ENCODE results near the gene CLCN1.
A peak's percentile ranks its signal among the peaks of the same experiment; 100 is the strongest.

- TF ChIP-seq CTCF (IDR thresholded peaks at IDR 0.05; ENCODE audit: low read depth, low read length) = no peak
- no peak for TF ChIP-seq POLR2A (IDR thresholded peaks at IDR 0.05; ENCODE audit: extremely low read depth, insufficient read length)
- TF ChIP-seq, protein P1, sequence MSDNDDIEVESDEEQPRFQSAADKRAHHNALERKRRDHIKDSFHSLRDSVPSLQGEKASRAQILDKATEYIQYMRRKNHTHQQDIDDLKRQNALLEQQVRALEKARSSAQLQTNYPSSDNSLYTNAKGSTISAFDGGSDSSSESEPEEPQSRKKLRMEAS (IDR thresholded peaks at IDR 0.05; ENCODE audit: low read depth, low read length) = peak; percentile 13
- TF ChIP-seq MYC (IDR thresholded peaks at IDR 0.05; ENCODE audit: low read depth, low read length) = no peak
Observed at GRCh38 chr7:143384661-143385631, 69.0 kb downstream of the CLCN1 start.
